COLO668 (cell line): ENCODE measurements around the gene SYT9.

Experiments used
- DNase-seq: peaks from one replicate; lab custom pipeline; 2025; ENCODE audit not compliant: unreplicated experiment; lab: John Stamatoyannopoulos, UW

The SYT9 gene

GRCh38 chr11:7251836-7252682 lies at the start of gene SYT9:
Gene SYT9, plus strand, starts transcription at chr11:7251904. Its CDS starts 283 bp downstream, at chr11:7252187.
- DNase-seq = peak; percentile 76

GRCh38 chr11:7202412-7202811 lies 49.3 kb upstream of the SYT9 start:
- DNase-seq = no peak

GRCh38 chr11:7204778-7205177 lies 46.9 kb upstream of the SYT9 start:
- DNase-seq = no peak

GRCh38 chr11:7208391-7208790 lies 43.3 kb upstream of the SYT9 start:
- DNase-seq = no peak

- DNase-seq = no peak
These were observed 32.2 kb upstream of the SYT9 start for GRCh38 chr11:7219491-7219890.

- no peak for DNase-seq
These were observed 31.1 kb upstream of the SYT9 start for GRCh38 chr11:7220636-7221035.

GRCh38 chr11:7222619-7223018 lies 29.1 kb upstream of the SYT9 start:
- no peak for DNase-seq

- DNase-seq = no peak
These were observed 11.8 kb upstream of the SYT9 start for GRCh38 chr11:7239877-7240276.

GRCh38 chr11:7245341-7245740 lies 6.4 kb upstream of the SYT9 start:
- no peak for DNase-seq

GRCh38 chr11:7246179-7246578 lies 5.5 kb upstream of the SYT9 start:
- DNase-seq = no peak

GRCh38 chr11:7250166-7250565 lies 1.5 kb upstream of the SYT9 start:
- DNase-seq = no peak

GRCh38 chr11:7251487-7251835 lies 243 bp upstream of the SYT9 start:
- no peak for DNase-seq

- DNase-seq = no peak
These were observed 1.0 kb downstream of the SYT9 start for GRCh38 chr11:7252683-7253213.

GRCh38 chr11:7253800-7254199 lies 2.1 kb downstream of the SYT9 start:
- DNase-seq = no peak

GRCh38 chr11:7254731-7255291 lies 3.1 kb downstream of the SYT9 start:
- DNase-seq = no peak

- DNase-seq = no peak
These were observed 5.2 kb downstream of the SYT9 start for GRCh38 chr11:7256943-7257342.

GRCh38 chr11:7257724-7258123 lies 6.0 kb downstream of the SYT9 start:
- DNase-seq = no peak

- no peak for DNase-seq
These were observed 9.9 kb downstream of the SYT9 start for GRCh38 chr11:7261578-7261977.

GRCh38 chr11:7262672-7263071 lies 11.0 kb downstream of the SYT9 start:
- DNase-seq = no peak

GRCh38 chr11:7263842-7264241 lies 12.1 kb downstream of the SYT9 start:
- DNase-seq = no peak

- DNase-seq = no peak
These were observed 17.1 kb downstream of the SYT9 start for GRCh38 chr11:7268758-7269157.

GRCh38 chr11:7270233-7270865 lies 18.6 kb downstream of the SYT9 start:
- DNase-seq = no peak
